K562 (cell line): ENCODE results near the gene CLDN14.

Experiments used
- BRCA1 ChIP-seq, 2 experiments: fragments of 450-650 bp in 1 of 2; sonication (generic) in 1 of 2; formaldehyde crosslinking in 1 of 2; IDR thresholded peaks; 2 replicates each; pipeline versions ENCODE4 v1.5.0 to v1.6.1; 2017 to 2020; ENCODE audit warnings: mild to moderate bottlenecking in 1 of 2, missing genetic modification reagents in 1 of 2
- NBN ChIP-seq: fragments of 450-650 bp; IDR thresholded peaks from 2 replicates; pipeline ENCODE4 v1.6.1; 2016; ENCODE audit warnings: low read depth, mild to moderate bottlenecking
- RNF2 ChIP-seq: sonication (generic); IDR thresholded peaks from 2 replicates; pipeline ENCODE4 v1.6.1; 2016
- TF ChIP-seq, protein P1 (sequence below), 2 experiments: fragments of 450-650 bp; IDR thresholded peaks; 2 replicates each; pipeline ENCODE4 v1.6.1; 2016; ENCODE audit warnings: mild to moderate bottlenecking in 2 of 2, borderline replicate concordance in 1 of 2, low read depth in 1 of 2, moderate library complexity in 1 of 2
- TF ChIP-seq, protein P2 (sequence below): sonication (generic); formaldehyde crosslinking; IDR thresholded peaks from 2 replicates; pipeline ENCODE4 v1.8.1; 2023; ENCODE audit warnings: mild to moderate bottlenecking, missing genetic modification reagents

- TF ChIP-seq NBN, result no peak
- TF ChIP-seq, protein P1, sequence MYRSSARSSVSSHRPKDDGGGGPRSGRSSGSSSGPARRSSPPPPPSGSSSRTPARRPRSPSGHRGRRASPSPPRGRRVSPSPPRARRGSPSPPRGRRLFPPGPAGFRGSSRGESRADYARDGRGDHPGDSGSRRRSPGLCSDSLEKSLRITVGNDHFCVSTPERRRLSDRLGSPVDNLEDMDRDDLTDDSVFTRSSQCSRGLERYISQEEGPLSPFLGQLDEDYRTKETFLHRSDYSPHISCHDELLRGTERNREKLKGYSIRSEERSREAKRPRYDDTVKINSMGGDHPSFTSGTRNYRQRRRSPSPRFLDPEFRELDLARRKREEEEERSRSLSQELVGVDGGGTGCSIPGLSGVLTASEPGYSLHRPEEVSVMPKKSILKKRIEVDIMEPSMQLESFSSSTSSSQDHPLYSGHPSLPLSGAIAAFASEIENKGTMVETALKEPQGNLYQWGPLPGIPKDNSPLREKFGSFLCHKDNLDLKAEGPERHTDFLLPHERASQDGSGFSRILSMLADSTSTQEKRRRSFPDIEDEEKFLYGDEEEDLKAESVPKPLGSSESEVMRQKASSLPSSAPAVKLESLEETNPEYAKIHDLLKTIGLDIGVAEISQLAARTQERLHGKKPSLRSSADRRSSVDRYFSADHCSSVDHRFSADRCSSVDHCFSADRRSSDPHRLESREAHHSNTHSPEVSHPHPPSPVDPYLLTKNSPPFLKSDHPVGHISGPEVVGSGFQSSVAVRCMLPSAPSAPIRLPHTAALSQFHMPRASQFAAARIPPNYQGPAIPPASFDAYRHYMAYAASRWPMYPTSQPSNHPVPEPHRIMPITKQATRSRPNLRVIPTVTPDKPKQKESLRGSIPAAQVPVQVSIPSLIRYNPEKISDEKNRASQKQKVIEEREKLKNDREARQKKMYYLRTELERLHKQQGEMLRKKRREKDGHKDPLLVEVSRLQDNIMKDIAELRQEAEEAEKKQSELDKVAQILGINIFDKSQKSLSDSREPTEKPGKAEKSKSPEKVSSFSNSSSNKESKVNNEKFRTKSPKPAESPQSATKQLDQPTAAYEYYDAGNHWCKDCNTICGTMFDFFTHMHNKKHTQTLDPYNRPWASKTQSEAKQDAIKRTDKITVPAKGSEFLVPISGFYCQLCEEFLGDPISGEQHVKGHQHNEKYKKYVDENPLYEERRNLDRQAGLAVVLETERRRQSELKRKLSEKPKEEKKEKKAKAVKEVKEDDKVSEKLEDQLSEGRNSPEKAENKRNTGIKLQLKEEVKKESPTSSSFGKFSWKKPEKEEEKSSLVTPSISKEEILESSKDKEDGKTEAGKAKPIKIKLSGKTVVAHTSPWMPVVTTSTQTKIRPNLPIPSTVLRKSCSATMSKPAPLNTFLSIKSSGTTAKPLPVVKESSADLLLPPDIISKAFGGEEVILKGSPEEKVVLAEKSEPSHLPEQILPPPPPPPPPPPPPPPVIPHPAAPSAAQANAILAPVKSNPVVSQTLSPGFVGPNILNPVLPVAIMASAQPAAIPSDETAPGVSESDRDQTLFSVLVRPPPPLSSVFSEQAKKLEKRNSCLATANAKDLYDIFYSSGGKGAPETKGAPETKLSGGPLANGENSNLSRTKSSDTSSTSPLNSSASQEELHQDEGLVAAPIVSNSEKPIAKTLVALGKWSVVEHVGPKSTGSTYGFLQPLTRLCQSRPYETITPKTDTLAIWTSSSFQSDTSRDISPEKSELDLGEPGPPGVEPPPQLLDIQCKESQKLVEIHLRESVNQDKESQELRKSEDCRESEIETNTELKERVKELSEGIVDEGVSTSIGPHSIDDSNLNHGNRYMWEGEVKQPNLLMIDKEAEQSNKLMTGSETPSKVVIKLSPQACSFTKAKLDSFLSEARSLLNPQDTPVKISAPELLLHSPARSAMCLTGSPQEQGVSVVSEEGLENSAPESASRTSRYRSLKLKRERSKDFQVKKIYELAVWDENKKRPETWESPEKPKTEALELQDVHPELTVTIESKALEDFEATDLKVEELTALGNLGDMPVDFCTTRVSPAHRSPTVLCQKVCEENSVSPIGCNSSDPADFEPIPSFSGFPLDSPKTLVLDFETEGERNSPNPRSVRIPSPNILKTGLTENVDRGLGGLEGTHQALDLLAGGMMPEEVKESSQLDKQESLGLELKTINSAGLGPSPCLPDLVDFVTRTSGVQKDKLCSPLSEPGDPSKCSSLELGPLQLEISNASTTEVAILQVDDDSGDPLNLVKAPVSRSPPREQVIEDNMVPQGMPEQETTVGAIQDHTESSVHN (IDR thresholded peaks at IDR 0.05; ENCODE audit: borderline replicate concordance in 1 of 2, low read depth in 1 of 2), result no peak
- TF ChIP-seq, protein P2, sequence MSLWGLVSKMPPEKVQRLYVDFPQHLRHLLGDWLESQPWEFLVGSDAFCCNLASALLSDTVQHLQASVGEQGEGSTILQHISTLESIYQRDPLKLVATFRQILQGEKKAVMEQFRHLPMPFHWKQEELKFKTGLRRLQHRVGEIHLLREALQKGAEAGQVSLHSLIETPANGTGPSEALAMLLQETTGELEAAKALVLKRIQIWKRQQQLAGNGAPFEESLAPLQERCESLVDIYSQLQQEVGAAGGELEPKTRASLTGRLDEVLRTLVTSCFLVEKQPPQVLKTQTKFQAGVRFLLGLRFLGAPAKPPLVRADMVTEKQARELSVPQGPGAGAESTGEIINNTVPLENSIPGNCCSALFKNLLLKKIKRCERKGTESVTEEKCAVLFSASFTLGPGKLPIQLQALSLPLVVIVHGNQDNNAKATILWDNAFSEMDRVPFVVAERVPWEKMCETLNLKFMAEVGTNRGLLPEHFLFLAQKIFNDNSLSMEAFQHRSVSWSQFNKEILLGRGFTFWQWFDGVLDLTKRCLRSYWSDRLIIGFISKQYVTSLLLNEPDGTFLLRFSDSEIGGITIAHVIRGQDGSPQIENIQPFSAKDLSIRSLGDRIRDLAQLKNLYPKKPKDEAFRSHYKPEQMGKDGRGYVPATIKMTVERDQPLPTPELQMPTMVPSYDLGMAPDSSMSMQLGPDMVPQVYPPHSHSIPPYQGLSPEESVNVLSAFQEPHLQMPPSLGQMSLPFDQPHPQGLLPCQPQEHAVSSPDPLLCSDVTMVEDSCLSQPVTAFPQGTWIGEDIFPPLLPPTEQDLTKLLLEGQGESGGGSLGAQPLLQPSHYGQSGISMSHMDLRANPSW (CRISPR knock-in tag), result no peak
- no peak for TF ChIP-seq BRCA1 (IDR thresholded peaks at IDR 0.05)
- no peak for TF ChIP-seq BRCA1 (CRISPR knock-in tag; IDR thresholded peaks at IDR 0.05)
- TF ChIP-seq RNF2, result no peak
These were observed 29.0 kb upstream of the CLDN14 start for GRCh38 chr21:36508948-36509347.
